ENCODE data around the gene ASTL.

GRCh38 chr2:96083989-96084857 lies 54.1 kb downstream of the ASTL start:
- TF ChIP-seq CTCF (IDR thresholded peaks at IDR 0.05 in 2 of 3, conservative IDR thresholded peaks at IDR 0.05 in 1 of 3; ENCODE audit: borderline replicate concordance in 1 of 3, insufficient read depth in 1 of 3, low read depth in 2 of 3, low read length in 2 of 3), result no peak
- TF ChIP-seq MAX (IDR thresholded peaks at IDR 0.05), result no peak
